ENCODE data around the gene TBCE.

The TBCE gene

GRCh38 chr1:235367000-235367908, at the start of gene TBCE:
Gene TBCE (plus strand): TSS chr1:235367427. CDS start chr1:235380050, 12,623 bp downstream.
- DNase-seq (ENCODE audit: low spot score), result peak; percentile 98

GRCh38 chr1:235319255-235319654, 48.0 kb upstream of the TBCE start:
- no peak for DNase-seq (ENCODE audit: low spot score)

DNA sequence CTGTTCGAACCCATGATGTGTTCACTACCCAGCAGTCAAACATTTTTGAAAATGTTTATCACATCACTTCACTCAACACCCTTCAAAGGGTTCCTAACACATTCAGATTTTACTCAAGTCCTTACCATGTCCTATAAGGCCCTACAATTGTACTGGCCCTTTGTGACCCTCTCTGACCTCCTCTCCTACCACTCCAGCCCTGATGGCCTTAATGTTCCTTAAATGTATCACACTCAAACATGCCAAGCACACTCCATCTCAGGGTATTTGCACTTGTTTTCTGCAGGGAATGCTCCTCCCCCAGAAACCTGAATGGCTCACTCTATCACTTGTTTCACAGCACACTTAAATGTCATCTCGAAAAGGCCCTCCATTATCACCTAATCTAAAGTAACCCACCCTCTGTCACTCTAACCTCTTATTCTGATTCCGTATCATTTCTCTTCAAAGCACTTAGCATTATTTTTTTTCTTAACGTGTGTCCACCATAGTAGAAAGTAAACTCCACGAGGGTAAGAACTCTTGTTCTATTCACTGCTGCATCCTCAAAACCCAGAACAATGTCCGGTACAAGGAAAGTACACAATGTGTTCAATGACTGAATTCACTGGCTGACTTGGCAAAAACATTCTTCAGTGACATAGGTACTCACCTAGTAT, 46.6 kb upstream of the TBCE start:
- DNase-seq (ENCODE audit: low spot score), result no peak

DNA sequence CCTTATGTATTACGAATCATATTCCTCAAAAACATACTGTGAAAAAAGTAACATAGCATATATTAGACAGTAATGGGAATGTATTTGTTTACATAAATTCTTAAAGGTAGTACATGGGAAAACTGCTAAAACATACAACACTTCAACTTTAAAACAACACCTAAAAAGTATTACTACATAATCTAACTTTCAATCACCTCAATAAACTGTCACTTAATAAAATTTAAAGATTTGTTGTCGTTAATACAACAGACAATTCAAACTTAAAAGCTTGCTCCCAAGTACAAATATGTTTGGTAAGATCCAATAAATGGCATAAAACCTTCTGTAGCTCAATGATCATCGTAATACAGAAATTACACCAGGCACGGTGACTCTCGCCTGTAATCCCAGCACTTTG, 42.9 kb upstream of the TBCE start:
- no peak for DNase-seq (ENCODE audit: low spot score)

- DNase-seq (ENCODE audit: low spot score), result no peak
Observed at GRCh38 chr1:235325139-235325538, 42.1 kb upstream of the TBCE start.

DNA sequence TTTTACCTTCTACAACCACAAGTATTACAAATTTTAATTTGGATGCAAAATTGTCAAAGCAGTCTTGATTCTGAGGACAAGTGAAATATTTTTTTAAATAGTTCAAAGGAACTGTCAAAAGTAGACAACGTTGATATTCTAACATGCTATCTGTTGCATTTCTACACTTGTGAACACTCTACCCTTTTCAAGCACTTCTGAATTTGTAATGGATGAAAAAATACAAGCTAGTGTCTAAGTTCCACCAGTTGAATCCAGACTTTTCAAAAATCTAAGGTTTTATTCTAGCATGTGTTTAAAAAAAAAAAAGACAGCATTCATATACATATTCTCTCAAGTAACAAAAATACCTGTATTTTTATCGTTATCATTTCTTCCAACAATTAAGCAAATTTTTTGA, 41.4 kb upstream of the TBCE start:
- no peak for DNase-seq (ENCODE audit: low spot score)

GRCh38 chr1:235326719-235327558, 40.3 kb upstream of the TBCE start:
- DNase-seq (ENCODE audit: low spot score), result peak; percentile 64

GRCh38 chr1:235327559-235328270, 39.5 kb upstream of the TBCE start, which contains the start of gene ARID4B:
Gene ARID4B (minus strand): TSS chr1:235328179. CDS start chr1:235326919, 1,260 bp downstream.
- peak; percentile 90 for DNase-seq (ENCODE audit: low spot score)

- peak; percentile 98 for DNase-seq (ENCODE audit: low spot score)
Observed at GRCh38 chr1:235328271-235329138, 38.7 kb upstream of the TBCE start, which contains the start of gene GGPS1. Gene GGPS1 (plus strand): TSS chr1:235328570. CDS start chr1:235335265, 6,695 bp downstream.

- peak; percentile 48 for DNase-seq (ENCODE audit: low spot score)
Observed at GRCh38 chr1:235329139-235329902, 37.9 kb upstream of the TBCE start.

DNA sequence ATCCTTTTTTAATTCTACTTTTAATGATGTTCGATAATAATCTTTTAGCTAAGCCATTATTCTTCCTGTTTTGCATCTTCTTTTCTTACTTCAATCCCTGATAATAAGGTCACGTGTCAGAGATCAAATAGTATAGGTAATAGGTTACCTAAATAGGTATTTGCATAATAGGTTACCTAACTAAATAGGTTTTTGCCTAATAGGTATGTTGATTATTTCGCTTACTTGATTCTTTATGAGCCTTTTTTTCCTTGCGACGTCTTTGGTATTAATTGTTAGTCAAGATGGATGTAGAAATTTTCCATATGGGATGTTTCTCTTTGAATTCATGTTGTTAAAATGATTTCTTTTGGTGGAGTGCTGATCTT, 36.3 kb upstream of the TBCE start:
- no peak for DNase-seq (ENCODE audit: low spot score)

- no peak for DNase-seq (ENCODE audit: low spot score)
Observed at GRCh38 chr1:235331401-235331800, 35.8 kb upstream of the TBCE start.

DNA sequence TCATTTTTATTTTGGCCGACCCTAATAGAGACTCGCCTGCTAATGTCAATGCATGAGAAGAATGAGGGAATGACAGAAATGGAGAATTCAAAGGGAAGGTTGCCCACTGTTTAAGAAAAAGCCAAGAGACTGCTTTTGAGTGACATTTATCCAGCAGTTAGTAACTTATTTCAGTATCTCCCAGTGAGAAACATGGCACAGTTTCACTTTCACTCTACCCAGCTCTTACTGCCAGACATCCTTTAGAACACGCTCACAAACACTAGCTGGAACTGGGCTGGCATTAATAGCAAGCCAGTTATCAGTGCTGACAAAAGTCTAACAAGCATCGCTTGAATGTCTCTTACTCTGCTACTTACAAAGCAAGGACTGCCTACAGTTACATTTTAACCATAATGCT, 30.3 kb upstream of the TBCE start:
- no peak for DNase-seq (ENCODE audit: low spot score)

DNA sequence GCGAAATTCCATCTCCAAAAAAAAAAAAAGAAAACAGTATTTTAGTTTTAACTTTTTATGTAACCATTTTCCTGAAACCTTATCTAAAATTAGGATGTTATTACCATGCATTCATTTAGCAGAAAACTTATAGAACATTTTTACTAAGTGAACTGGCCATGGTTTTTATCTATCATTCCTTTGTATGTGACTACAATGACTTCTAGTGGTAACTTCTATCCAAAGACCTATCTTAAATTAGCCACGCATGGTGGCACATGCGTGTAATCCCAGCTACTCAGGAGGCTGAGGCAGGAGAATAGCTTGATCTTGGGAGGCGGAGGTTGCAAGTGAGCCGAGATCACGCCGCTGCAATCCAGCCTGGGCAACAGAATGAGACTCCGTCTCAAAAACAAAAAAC, 27.5 kb upstream of the TBCE start:
- DNase-seq (ENCODE audit: low spot score), result no peak

DNA sequence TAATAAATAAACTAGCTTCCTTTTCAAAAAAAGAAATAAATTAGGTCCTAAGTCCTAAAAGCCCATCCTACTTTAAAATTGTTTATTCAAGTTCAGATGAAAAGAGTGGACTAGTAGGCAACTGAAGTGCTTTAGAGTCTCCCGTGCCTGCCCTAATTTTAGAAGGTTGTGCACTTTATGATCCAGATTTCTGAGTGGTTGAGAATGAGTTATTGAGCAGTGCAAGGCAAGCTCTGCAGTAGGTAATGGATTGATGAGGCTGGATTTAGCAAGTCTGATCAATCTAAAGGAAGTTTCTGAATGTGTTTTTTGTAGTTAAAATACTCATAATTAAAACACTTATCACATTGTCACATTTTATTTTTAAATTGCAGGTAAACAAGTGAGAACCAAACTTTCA, 25.9 kb upstream of the TBCE start:
- DNase-seq (ENCODE audit: low spot score), result no peak

GRCh38 chr1:235342039-235342438, 25.2 kb upstream of the TBCE start:
- DNase-seq (ENCODE audit: low spot score), result peak; percentile 67

DNA sequence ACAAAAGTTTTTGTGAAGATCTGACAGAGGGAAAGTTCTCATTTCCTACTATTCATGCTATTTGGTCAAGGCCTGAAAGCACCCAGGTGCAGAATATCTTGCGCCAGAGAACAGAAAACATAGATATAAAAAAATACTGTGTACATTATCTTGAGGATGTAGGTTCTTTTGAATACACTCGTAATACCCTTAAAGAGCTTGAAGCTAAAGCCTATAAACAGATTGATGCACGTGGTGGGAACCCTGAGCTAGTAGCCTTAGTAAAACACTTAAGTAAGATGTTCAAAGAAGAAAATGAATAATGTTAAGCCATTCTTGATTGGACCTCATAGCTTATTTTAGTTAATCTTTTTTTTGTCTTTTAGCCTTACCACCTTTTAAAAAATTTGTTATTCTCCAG, 24.8 kb upstream of the TBCE start:
- no peak for DNase-seq (ENCODE audit: low spot score)

- no peak for DNase-seq (ENCODE audit: low spot score)
Observed at GRCh38 chr1:235343726-235344125, 23.5 kb upstream of the TBCE start.

DNA sequence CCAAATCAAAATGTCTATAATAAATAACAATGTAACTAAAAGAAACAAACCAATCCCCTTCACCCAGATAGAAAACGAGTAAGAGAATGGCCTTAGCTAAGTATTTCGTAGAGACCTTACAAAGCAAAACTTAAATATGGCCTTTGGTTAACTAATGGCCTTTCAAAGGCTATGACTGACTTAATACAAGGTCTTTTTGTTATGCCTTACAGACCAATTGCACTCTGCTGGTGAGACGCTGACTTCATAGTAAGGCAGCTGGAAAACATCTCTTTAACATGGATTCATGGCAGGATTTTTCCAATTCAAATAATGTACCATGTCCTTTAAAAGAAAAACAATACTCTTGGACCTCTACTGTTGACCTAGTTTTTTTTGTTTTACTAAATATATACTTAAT, 15.8 kb upstream of the TBCE start:
- no peak for DNase-seq (ENCODE audit: low spot score)

- DNase-seq (ENCODE audit: low spot score), result no peak
Observed at GRCh38 chr1:235351898-235352297, 15.3 kb upstream of the TBCE start.

Data from D341Med (cell line).